GM19043 (cell line): ENCODE measurements around the gene ATP6V1G2.
"Not testable (repeated sequence)": the region's sequence is repeated elsewhere in the genome, so short reads cannot be mapped to it uniquely, and the experiment has no call there.

Source experiments
- ATAC-seq: cut with Tn5 transposase; IDR thresholded peaks from one replicate; pipeline ENCODE4 v1.9.1; 2021; ENCODE audit warnings: low read depth; ENCODE audit not compliant: unreplicated experiment

Gene ATP6V1G2

DNA sequence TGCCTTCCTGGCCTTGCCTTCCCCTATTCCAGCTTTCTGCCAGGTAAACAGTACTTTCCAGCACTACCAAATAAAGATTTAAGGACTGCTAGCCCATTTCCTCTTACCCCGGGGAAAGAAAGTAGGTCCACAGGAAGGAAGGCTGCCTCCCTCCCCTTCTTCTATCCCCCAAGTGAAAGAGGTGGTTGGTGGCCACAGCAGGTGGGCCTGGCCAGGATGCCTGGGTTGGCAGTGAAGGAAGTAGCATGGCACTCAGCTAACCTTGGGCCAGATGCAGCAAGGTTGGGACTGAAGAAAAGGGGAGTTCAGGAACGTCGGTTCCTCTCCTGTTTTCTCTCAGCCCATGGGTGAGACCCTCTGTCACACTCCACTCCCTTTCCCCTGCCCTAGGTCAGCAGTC is 9.9 kb upstream of the ATP6V1G2 start:
- no peak for ATAC-seq

- not testable (repeated sequence) for ATAC-seq
Measured at GRCh38 chr6:31551371-31551770, 5.0 kb upstream of the ATP6V1G2 start.

DNA sequence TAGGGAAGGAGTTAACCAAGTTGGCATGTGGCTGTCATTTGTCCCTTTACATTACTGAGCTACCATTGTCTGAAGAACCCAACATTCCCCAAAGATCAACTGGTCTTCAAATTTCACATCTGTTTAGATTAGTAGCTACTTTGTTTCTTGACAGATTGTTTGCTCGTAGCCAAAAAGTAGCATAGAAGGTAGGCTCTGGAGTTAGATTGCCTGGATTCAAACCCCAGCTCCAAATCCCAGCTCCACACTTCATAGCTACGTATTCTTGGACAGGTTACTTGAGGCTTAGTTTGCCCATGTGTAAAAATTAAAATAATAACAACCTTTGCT is 2.1 kb upstream of the ATP6V1G2 start:
- ATAC-seq, result no peak

DNA sequence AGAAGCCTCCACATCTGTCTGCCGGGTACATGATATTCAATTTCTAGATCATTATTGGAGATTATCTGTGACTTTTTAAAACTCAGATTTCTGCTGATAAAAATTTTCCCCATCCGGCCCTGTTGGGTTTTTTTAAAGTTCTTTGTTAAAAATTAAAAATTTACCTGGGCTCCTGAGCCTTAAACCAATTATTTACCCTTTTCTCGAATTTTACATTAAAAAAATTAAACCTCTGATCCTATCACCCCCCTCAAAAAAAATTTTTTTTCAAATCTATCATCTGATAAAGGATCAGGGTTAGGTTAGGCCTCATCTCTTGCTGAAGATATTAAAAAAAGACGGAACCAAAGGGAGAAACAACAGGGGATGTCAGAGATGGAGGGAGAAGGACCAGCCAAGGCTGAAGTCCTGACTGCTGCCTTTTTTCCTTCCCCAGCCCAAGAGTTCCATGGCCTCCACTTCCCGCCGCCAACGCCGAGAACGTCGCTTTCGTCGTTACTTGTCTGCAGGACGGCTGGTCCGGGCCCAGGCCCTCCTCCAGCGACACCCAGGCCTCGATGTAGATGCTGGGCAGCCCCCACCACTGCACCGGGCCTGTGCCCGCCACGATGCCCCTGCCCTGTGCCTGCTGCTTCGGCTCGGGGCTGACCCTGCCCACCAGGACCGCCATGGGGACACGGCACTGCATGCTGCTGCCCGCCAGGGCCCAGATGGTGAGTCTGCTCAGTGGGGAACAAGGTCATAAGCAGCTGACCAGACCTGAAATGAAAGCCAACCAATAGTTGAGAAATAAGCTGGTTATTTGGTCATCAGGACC is 1.5 kb upstream of the ATP6V1G2 start:
- no peak for ATAC-seq

- no peak for ATAC-seq
Measured at GRCh38 chr6:31546958-31547726, 734 bp upstream of the ATP6V1G2 start, which contains the start of gene NFKBIL1. NFKBIL1 (plus strand) TSS chr6:31547608; CDS start chr6:31547695, 87 bp downstream.

- ATAC-seq, result no peak
Measured at GRCh38 chr6:31545291-31545690, 1.1 kb downstream of the ATP6V1G2 start.

GRCh38 chr6:31544676-31545075 is 1.7 kb downstream of the ATP6V1G2 start:
- no peak for ATAC-seq

DNA sequence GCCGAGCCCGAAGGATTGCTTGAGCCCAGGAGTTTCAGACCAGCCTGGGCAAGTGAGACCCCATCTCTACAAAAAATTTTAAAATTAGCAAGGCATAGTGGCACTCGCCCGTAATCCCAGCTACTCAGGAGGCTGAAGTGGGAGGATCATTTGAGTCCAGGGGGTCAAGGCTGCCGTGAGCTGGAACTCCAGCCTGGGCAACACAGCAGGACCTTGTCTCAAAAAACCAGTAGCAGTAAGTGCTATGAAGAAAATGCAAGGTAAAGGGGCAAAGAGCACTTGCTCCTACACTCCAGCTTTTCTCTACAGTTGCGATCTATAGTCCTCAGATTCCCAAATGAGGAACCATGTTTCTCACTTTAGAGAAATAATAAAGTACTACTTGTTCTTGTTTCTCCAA is 2.8 kb downstream of the ATP6V1G2 start:
- no peak for ATAC-seq

DNA sequence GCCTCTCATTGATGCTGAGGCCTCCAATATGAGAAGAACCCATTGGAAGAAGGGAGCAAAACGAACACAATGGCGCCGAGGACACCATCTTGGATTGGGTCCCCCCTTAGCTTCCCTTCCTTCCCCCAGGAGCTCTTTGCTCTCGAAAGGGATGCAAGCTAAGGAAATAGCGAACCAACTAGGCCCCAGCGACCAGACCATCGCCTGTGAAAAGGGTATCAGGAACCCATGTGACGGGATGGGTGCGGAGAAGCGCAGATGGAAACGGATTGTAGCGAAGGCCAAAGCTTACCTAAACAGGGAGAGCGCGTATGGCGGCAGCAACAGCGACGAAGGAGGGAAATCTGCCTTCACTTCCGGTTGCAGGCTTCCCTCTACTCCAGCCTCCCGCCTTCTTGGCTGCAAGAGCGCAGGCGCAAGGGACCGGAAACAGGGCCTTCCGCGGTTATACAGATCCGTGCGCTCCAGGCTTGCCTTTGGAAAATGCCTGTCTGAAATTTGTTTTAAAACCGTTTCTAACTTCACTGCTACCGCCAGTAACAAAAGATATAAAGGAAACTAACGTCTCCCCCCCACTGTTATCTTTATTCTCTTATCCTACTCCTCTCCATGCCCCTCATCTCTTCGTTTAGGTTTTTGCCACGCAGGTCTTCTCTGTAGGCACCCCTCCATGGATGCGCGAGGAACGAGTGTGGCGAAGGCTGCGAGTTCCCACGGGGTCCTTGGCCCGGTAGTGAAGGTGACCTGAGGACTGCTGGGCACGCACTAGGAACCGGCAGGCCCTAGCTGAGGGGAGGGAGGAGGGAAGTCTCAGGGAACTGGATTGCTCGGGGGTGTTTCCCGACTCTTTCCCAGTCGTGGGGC is 4.5 kb downstream of the ATP6V1G2 start, which contains the start of gene DDX39B:
DDX39B (minus strand) TSS at position 346 of the 864 bp plus-strand sequence. CDS start 1,471 bp downstream, outside the sequence.
- peak; percentile 46 for ATAC-seq

DNA sequence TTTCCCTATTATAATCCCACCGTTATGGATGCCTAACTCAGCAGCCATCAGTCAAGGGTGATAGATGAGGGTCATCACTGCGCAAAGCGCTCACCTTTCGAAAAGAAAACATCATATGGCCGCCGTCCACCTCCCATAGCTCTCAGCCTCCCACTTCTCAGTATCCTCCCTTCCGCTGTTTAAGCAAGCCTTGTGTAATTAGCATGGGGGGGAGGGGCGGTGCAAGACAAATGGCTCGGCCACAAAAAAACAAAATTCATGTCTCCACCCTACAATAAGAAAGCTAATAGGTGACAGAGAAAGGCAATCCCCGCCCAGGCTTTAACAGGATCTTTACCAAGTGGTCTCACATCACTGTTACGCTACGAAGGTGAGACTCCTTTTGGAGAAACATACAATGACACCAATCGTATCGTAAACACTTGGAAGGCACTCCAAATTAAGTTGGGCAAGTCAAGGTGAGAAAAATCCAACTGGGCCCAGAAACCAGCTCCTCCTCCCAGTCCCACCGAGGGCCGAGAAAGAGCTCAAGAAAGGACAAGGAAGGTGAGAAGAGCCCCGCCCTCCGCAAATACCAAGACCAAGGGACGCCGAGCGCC is 5.2 kb downstream of the ATP6V1G2 start:
- ATAC-seq, result peak; percentile 14

DNA sequence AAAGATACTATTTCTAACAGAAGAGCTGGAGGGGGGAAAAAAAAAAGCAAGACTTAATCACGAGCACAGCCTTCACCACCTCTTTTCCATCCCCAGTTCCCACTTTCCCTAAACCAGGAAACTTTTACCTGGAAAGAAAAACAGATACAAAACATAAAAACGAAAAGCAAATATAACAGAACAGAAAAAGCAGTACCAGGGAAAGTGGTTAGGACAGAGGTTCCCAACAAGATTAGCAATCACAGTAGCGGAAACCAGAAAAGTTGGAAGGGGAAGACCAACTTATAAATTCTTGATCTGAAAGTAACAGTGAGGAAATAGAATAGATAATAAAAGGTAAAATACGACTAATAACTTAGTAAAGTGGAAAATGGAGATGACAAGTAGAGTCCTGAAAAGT is 5.8 kb downstream of the ATP6V1G2 start:
- ATAC-seq, result no peak

GRCh38 chr6:31538805-31539400 is 7.5 kb downstream of the ATP6V1G2 start:
- no peak for ATAC-seq

DNA sequence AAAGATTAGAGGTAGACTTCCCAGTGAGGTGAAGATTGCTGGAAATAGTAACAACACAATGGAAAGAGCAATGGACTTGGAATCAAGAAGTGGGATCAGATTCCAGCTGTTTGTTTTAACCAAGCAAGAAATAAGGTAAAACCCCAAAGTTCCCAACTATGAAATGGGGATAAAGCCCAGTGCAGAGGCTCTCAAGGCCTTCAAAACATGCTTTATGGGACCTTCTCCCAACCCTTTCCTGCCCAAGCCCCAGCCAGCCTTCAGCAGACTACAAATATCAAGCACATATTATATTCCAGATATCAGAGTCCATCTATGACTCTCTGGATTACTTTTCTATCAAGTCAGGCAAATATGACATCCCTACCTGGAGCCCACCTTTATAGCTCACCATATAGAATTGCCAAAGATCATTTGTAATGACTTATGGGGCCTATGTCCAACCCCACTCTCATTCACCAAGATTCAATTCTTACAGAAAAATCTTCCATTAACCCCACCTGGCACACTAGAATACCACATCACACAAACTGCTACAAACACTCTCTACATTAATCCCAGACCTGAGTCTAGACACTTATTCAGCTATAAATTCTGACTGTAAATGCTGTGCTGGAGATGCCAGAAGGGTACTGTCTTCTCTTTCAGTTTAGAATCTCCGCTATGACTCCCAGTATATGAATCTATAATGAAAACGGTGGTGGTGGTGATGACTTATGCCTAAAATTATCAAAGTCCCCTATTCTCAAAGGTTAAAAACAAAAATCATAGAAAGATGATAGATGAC is 10.7 kb downstream of the ATP6V1G2 start:
- ATAC-seq, result no peak

GRCh38 chr6:31534521-31535040 is 11.8 kb downstream of the ATP6V1G2 start:
- no peak for ATAC-seq

- no peak for ATAC-seq
Measured at GRCh38 chr6:31534011-31534410, 12.4 kb downstream of the ATP6V1G2 start.

GRCh38 chr6:31533455-31533841 is 13.0 kb downstream of the ATP6V1G2 start:
- ATAC-seq, result no peak

GRCh38 chr6:31532644-31533454 is 13.6 kb downstream of the ATP6V1G2 start:
- ATAC-seq, result no peak
